ENCODE measurements around the gene MTA2.
"Not testable (repeated sequence)": the region's sequence is repeated elsewhere in the genome, so short reads cannot be mapped to it uniquely, and the experiment has no call there.

Gene MTA2

DNA sequence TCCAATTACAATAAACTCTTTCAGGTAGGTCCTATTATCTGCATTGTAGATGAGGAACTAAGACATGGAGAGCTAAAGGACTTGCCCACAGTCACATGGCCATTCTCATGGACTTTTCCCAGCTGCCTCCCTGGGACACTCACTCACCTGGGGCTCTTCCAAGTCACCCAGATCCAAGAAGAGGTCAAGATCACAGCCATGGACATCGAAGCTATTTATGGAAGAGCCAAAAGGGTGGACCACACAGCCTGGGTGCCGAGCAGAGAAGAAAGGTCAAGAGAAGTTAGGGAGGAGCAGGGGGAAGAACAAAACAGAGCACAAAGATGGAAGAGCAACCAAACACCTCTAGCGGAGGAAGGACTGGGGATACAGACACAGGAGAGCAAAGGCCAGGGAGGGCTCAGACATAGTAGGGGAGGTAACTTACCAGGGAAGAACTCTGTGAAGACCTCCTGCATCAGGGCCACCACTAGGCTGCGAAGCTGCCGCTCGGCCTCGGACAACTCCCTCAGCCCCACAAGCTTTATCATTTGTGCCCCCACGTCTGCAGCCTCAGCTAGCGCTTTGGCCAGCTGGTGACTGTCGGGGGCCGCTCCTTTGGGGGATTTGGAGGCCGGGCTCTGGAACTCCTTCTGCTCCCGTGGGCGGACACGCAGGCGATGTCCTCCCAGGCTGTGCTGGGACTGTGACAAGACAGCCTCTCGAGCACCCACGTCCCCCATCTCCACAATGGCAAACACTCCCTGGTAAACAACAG lies 20.5 kb downstream of the MTA2 start:
- Histone ChIP-seq H3K36me3 (ENCODE audit: control insufficient read depth, insufficient read depth, low read length) (peaks cover 31% of the 10 kb centered on the region), H3K27me3 (ENCODE audit: control insufficient read depth, insufficient read depth, low read length) (no peaks in the 10 kb centered on the region)

DNA sequence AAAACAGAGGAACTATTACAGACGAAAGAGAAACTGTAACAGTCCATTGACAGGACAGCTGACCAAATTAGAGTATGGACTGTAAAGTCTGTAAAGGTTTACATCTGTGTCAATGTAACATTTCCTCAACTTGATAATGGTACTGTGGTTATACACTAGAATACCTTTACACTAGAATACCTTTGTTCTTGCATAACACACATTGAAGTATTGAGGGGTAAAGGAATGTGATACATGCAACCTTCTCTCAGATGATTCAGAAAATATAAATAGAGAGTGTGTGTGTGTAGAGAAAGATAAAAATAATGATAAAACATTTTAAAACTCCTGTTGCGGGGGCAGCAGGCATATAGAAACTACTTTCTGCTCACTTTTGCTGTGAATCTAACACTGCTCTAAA lies 22.4 kb downstream of the MTA2 start:
- Histone ChIP-seq H3K36me3 (ENCODE audit: control insufficient read depth, insufficient read depth, low read length) (peaks cover 41% of the 10 kb centered on the region), H3K9ac (ENCODE audit: low read depth, low read length) (no peak overlapping the region), H3K9me3 (ENCODE audit: control insufficient read depth, insufficient read depth, low read length) (no peaks in the 10 kb centered on the region), H3K4me3 (ENCODE audit: low read depth, low read length) (no peak overlapping the region), H3K4me1 (ENCODE audit: control insufficient read depth, insufficient read depth, low read length) (no peaks in the 10 kb centered on the region), H3K27me3 (ENCODE audit: control insufficient read depth, insufficient read depth, low read length) (no peaks in the 10 kb centered on the region)

More for the DNA sequence above, 20.5 kb downstream of the MTA2 start:
- Histone ChIP-seq H3K9me3 (ENCODE audit: control insufficient read depth, insufficient read depth, low read length) (no peaks in the 10 kb centered on the region), H3K9ac (ENCODE audit: low read depth, low read length) (no peak overlapping the region), H3K4me3 (ENCODE audit: low read depth, low read length) (no peak overlapping the region), H3K4me1 (ENCODE audit: control insufficient read depth, insufficient read depth, low read length) (no peaks in the 10 kb centered on the region)

DNA sequence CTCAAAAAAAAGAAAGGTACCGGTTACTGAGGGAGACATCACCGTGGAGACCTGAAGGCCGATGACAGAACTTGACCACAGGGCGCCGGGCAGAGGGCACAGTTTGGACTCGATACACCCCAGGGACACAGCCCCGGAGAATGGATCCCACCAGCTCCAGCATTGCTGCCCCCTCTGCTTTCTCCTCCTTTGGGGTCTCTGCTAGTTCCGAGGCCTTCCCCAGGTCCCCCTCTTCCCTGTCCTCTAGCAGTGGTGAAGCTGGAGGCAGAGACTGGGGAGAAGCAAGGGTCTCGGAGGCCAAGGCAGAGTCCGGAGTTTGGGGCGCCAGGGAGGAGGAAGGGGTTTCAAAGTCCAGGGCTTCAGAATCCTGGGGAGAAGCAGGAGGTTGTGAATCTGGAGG lies 23.1 kb downstream of the MTA2 start:
- H3K4me1 ChIP-seq (ENCODE audit: control insufficient read depth, insufficient read depth, low read length), result no peaks in the 10 kb centered on the region
- H3K9ac ChIP-seq (ENCODE audit: low read depth, low read length), result no peak overlapping the region
- no peaks in the 10 kb centered on the region for H3K9me3 ChIP-seq (ENCODE audit: control insufficient read depth, insufficient read depth, low read length)
- H3K27me3 ChIP-seq (ENCODE audit: control insufficient read depth, insufficient read depth, low read length), result no peaks in the 10 kb centered on the region
- H3K4me3 ChIP-seq (ENCODE audit: low read depth, low read length), result no peak overlapping the region
- H3K36me3 ChIP-seq (ENCODE audit: control insufficient read depth, insufficient read depth, low read length), result peaks cover 41% of the 10 kb centered on the region

DNA sequence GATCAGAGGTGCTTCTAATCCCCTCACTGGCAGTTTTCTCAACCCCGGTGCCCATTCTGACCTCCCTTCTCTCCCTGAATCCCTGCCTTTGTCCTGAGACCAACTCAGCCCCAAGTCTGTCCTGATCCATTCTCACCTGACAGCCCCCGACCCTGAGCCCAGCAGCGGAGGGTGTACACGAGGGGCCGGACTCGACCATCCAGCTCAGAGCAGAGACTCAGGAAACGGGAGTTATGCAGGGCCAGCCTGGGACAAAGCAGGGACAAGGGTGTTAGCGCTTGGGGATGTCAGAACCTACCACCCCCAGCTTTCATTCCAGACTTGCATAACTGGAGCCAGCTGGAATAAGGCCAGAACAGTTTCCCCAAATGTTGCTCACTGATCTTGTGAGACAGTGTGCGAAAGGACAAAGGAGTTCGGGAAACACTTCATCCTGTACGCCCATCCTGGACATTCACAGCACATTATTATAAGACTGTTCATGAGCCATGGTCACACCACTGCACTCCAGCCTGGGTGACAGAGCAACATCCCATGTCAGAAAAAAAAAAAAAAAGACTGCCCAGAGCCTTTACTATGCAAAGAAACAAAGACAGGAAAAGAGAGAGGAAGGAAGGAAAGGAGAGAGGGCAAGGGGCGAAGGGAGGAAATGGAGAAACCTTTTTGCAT lies 24.5 kb downstream of the MTA2 start:
- Histone ChIP-seq H3K9ac (ENCODE audit: low read depth, low read length) (no peak overlapping the region), H3K36me3 (ENCODE audit: control insufficient read depth, insufficient read depth, low read length) (peaks cover 49% of the 10 kb centered on the region), H3K4me1 (ENCODE audit: control insufficient read depth, insufficient read depth, low read length) (peaks cover 2% of the 10 kb centered on the region)

DNA sequence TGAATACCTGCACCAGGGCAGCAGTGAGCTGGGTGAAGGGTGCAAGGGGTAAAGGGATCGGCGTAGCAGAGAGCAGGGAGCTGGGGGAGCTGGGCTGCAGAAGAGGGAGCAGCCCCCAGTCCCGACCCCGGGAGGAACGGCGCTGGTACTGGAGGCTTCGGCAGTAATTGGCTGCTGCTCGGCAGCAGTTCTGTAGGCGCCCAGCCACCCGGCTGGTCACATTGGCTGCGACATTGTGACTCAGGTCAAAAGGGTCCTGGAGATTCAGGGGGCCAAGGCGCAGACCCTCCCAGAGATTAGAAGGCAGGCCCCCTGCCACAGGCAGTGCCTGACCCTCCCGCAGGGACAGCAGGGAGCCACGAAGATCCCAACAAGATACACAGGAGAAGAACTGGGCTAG lies 25.8 kb downstream of the MTA2 start:
- Histone ChIP-seq H3K4me1 (ENCODE audit: control insufficient read depth, insufficient read depth, low read length) (peaks cover 7% of the 10 kb centered on the region), H3K4me3 (ENCODE audit: low read depth, low read length) (no peak overlapping the region), H3K9ac (ENCODE audit: low read depth, low read length) (no peak overlapping the region), H3K9me3 (ENCODE audit: control insufficient read depth, insufficient read depth, low read length) (no peaks in the 10 kb centered on the region), H3K36me3 (ENCODE audit: control insufficient read depth, insufficient read depth, low read length) (peaks cover 55% of the 10 kb centered on the region), H3K27me3 (ENCODE audit: control insufficient read depth, insufficient read depth, low read length) (no peaks in the 10 kb centered on the region)

More for the DNA sequence above, 24.5 kb downstream of the MTA2 start:
- H3K4me3 ChIP-seq (ENCODE audit: low read depth, low read length), result no peak overlapping the region
- no peaks in the 10 kb centered on the region for H3K9me3 ChIP-seq (ENCODE audit: control insufficient read depth, insufficient read depth, low read length)
- no peaks in the 10 kb centered on the region for H3K27me3 ChIP-seq (ENCODE audit: control insufficient read depth, insufficient read depth, low read length)

DNA sequence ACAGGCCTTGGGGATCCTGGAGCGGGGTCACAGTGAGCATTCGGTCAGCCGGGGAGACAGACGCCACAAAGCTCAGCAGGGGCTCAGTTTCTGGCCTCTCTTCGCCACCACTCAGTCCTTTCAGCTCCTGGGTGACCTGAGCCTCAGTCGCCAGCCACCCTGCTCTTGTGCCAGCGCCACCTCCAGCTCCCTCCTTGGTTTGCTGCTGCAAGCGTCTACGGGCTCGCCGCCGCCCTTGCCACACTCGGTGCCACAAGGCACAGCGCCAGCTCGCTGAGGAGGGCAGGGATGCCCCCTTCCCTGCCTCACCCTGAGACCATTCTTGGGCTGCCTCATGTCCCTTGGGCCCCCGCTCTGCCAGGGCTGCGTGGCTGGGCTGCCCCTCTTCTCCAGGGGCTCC lies 26.5 kb downstream of the MTA2 start:
- peak overlapping the region; percentile 100 for H3K4me3 ChIP-seq (ENCODE audit: low read depth, low read length)
- H3K9ac ChIP-seq (ENCODE audit: low read depth, low read length), result no peak overlapping the region
- peaks cover 61% of the 10 kb centered on the region for H3K36me3 ChIP-seq (ENCODE audit: control insufficient read depth, insufficient read depth, low read length)

DNA sequence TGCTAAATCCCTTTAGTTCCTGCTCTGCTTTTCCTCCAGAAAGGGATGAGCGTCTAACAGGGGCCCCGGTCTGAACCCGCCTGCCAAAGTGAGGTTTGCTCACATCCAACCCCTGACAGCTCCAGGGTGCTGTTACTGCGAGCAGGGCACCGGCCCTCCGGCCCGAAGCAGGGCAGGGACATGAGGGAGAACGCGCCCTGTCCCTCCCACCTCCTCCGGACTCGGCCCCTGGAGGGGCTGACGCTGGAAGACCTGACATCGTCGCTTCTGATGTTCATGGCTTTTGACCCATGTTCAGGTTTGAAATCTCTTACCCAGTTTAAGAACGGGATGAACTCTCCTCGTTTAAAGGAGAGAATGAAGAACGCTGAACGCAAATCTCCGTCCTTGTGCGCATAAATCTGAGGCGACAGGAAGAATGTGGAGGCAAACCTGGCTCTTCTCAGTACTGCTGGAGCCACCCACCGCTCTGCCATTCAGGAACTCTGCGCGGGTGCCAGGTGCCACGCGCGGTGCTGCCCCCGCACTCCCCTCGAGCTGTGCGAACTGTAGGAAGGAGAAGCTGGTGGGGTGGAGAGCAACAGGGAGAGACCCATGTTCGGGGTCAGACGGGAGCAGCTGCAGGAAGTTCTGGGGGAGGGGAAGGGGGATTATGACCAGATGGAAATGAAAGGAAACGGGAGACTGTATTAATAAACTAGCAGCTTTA lies 27.1 kb downstream of the MTA2 start:
- H3K9me3 ChIP-seq (ENCODE audit: control insufficient read depth, insufficient read depth, low read length), result no peaks in the 10 kb centered on the region
- peaks cover 67% of the 10 kb centered on the region for H3K36me3 ChIP-seq (ENCODE audit: control insufficient read depth, insufficient read depth, low read length)
- H3K4me3 ChIP-seq (ENCODE audit: low read depth, low read length), result peak overlapping the region; percentile 100
- no peaks in the 10 kb centered on the region for H3K27me3 ChIP-seq (ENCODE audit: control insufficient read depth, insufficient read depth, low read length)
- H3K9ac ChIP-seq (ENCODE audit: low read depth, low read length), result peak overlapping the region; percentile 87
- H3K4me1 ChIP-seq (ENCODE audit: control insufficient read depth, insufficient read depth, low read length), result peaks cover 7% of the 10 kb centered on the region

More for the DNA sequence above, 26.5 kb downstream of the MTA2 start:
- Histone ChIP-seq H3K27me3 (ENCODE audit: control insufficient read depth, insufficient read depth, low read length) (no peaks in the 10 kb centered on the region), H3K9me3 (ENCODE audit: control insufficient read depth, insufficient read depth, low read length) (no peaks in the 10 kb centered on the region), H3K4me1 (ENCODE audit: control insufficient read depth, insufficient read depth, low read length) (peaks cover 7% of the 10 kb centered on the region)

DNA sequence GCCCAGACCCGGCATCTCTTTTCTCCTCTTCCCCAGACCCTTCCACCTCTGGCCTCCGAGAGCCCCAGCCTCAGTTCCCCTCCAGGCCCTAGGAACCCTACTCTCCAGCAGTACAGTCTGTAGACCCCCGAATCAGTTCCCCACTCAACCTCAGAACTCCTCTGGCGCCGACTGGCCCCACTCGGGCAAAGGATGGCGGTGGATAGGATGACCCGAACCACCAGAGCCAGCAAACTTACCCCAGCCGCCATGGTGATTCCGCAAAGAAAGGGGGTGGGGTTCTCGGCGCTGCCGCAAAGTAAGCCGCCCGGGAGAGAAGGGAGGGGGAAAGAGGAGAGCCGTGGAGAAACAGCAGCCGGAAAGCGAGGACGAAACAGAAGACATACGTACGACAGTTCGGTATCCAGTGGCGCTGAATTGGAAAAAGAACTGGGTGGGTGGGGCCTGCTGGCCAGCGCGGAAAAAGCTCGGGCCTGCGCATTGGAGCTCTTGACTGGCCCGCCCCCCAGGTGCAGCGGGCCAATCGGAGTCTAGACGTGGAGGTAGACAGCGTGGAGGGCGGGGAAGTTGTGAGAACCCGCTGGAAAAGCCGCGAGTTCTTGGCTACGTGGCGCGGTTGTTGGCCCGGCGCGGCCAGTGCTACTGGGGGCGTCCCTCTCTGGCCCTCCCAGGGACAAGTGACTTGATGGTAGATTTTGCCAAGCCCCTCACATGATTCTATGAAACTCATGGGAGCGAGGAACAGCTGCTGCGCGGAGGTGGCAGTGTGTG lies 27.9 kb downstream of the MTA2 start, which contains the start of gene EEF1G:
TSS of gene EEF1G (minus strand) at position 300 of the 771 bp plus-strand sequence. CDS start at position 251, 49 bp downstream.
- H3K9me3 ChIP-seq (ENCODE audit: control insufficient read depth, insufficient read depth, low read length), result no peaks in the 10 kb centered on the region
- peak within 1 kb of the TSS; percentile 100 for H3K4me3 ChIP-seq (ENCODE audit: low read depth, low read length)
- H3K4me1 ChIP-seq (ENCODE audit: control insufficient read depth, insufficient read depth, low read length), result peaks cover 7% of the 10 kb centered on the region
- H3K36me3 ChIP-seq (ENCODE audit: control insufficient read depth, insufficient read depth, low read length), result peaks cover 71% of the 10 kb centered on the region
- peak within 1 kb of the TSS; percentile 100 for H3K9ac ChIP-seq (ENCODE audit: low read depth, low read length)
- no peaks in the 10 kb centered on the region for H3K27me3 ChIP-seq (ENCODE audit: control insufficient read depth, insufficient read depth, low read length)

DNA sequence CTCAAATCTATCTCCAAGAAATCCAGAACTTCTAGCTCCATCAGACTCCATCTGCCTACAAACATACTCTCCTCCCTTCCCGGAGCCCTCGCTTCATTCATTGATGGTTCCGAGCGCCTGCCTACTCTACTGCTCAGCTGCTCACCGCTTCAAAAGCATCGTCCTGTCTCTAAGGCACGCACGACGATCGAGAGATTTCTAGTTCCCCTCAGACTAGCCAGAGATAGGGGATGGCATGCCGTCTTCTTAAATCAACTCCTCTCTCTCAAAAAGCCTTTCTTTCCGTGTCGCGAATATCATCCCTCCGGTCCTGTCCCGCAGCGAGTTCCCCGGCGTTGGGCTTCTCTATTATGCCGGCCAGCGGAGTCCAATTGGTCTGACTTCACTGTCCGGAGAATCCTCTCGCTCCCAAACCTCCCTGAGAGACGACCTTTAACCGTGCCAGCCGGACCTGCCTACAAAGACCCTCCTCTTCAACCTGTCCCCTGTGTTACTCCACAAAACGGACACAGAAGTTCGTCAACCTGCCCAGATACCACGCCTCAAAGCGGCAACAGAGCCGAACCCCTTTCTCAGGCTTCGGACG lies 28.6 kb downstream of the MTA2 start:
- Histone ChIP-seq H3K27me3 (ENCODE audit: control insufficient read depth, insufficient read depth, low read length) (no peaks in the 10 kb centered on the region), H3K9me3 (ENCODE audit: control insufficient read depth, insufficient read depth, low read length) (no peaks in the 10 kb centered on the region), H3K36me3 (ENCODE audit: control insufficient read depth, insufficient read depth, low read length) (peaks cover 69% of the 10 kb centered on the region), H3K4me3 (ENCODE audit: low read depth, low read length) (peak overlapping the region; percentile 100), H3K9ac (ENCODE audit: low read depth, low read length) (peak overlapping the region; percentile 100), H3K4me1 (ENCODE audit: control insufficient read depth, insufficient read depth, low read length) (peaks cover 7% of the 10 kb centered on the region)

DNA sequence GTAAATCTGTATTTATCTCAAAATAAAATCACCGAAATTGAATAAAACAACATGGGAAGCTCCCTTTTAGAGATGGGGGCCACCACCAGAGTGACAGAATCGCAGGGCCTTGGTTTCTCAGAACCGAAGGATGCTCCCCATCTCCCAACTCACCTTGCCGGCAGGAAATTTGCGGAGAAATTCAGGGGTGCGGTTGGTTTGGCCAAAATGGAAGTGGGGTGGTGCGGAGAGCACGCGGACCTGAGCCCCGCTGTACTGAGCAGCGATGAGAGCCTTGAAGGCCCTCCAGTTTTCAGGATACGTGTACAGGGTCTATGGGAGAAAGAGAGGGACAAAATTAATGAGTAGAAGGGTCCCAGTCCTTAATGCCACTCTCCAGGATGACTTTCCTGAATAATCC lies 29.2 kb downstream of the MTA2 start:
- H3K4me1 ChIP-seq (ENCODE audit: control insufficient read depth, insufficient read depth, low read length), result peaks cover 7% of the 10 kb centered on the region
- peak overlapping the region; percentile 100 for H3K9ac ChIP-seq (ENCODE audit: low read depth, low read length)
- no peaks in the 10 kb centered on the region for H3K9me3 ChIP-seq (ENCODE audit: control insufficient read depth, insufficient read depth, low read length)
- H3K4me3 ChIP-seq (ENCODE audit: low read depth, low read length), result peak overlapping the region; percentile 100
- H3K36me3 ChIP-seq (ENCODE audit: control insufficient read depth, insufficient read depth, low read length), result peaks cover 69% of the 10 kb centered on the region
- no peaks in the 10 kb centered on the region for H3K27me3 ChIP-seq (ENCODE audit: control insufficient read depth, insufficient read depth, low read length)

DNA sequence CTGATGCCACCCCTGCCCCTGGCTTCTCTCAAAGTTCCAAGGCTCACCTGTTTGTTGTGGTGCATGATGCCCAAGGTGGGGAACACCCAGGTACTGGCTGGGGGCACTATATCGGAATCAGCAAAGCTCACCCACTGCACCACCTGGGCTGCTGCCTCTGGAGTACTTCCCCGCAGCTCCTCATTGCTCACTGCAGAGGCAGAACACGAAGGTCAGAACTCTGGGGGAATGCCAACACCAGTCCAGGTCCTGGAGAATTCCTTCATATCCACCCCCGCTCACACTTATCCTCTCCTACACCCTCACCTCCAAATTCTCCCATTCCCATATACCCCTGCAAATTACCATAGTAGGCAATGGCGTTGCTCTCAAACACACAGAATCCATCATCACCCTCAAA lies 30.2 kb downstream of the MTA2 start:
- H3K9ac ChIP-seq (ENCODE audit: low read depth, low read length), result peak overlapping the region; percentile 8
- peaks cover 68% of the 10 kb centered on the region for H3K36me3 ChIP-seq (ENCODE audit: control insufficient read depth, insufficient read depth, low read length)
- peak overlapping the region; percentile 100 for H3K4me3 ChIP-seq (ENCODE audit: low read depth, low read length)
- H3K4me1 ChIP-seq (ENCODE audit: control insufficient read depth, insufficient read depth, low read length); H3K9me3 ChIP-seq (ENCODE audit: control insufficient read depth, insufficient read depth, low read length); H3K27me3 ChIP-seq (ENCODE audit: control insufficient read depth, insufficient read depth, low read length): not testable (repeated sequence)
